Sigmoid colon (tissue), 4 donors: Measurements from ENCODE around the gene SCRN1.

Experiments used
- POLR2A ChIP-seq, 2 donors: fragments of 450-650 bp; IDR thresholded peaks; one replicate each; pipeline ENCODE4 v1.6.1; 2016; ENCODE audit warnings: antibody characterized with exemption in 2 of 2, mild to moderate bottlenecking in 2 of 2, moderate library complexity in 2 of 2
- POLR2AphosphoS5 ChIP-seq, 4 donors: sonication (generic); formaldehyde crosslinking; IDR thresholded peaks; one replicate each; pipeline ENCODE4 v1.6.1; 2017; ENCODE audit warnings: antibody characterized with exemption in 4 of 4

DNA sequence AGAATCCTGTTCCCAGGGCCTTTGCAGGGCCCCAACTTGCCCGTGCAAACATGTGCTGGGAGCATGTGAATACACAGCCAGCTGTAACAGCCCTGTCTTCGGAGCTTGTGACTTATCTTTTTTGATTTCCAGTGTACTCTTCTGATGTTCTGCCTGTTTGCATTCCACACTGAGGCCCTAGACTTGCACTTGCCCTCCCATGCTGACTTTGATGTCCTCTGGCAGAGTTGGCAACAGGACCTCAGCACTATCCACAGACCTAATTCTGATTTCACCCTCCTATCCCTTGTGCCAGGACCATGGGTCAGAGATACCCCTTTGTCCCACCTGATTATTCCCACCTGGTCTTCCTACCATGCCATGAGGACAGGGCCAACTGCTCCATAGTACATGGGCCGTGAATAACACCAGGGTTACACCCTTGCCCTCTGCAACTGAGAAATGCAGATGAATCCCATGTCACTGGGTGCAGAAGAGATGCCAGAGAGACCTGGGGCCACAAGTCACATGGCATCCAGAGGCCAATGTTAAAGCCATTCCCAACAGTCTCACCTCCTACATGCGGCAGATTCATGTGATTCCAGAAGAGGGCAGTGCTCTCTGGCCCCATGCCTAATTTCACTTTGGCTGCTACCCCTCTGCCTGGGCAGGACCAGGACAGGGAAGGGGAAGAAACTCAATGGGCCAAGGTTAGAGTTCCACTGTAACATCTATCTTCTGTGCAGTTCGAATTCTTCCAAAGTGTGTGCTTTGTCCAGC is 43.0 kb downstream of the SCRN1 start:
- TF ChIP-seq POLR2A (IDR thresholded peaks at IDR 0.05) (no peak), POLR2AphosphoS5 (IDR thresholded peaks at IDR 0.05) (peak in 2 of 4 donors; percentile 23)
